WERI-Rb-1 (cell line): ENCODE results near the gene UBE2J2.

ENCODE experiments used
- DNase-seq: peaks from one replicate; pipeline ENCODE4 v3.0.0-alpha.2; 2020
- H3K27ac ChIP-seq: fragments of 250-450 bp; sonication (Bioruptor Pico); 2 replicates; pipeline ENCODE4 v1.5.1; 2020; ENCODE audit warnings: mild to moderate bottlenecking, moderate library complexity
- H3K27me3 ChIP-seq: fragments of 250-450 bp; sonication (Bioruptor Pico); 2 replicates; pipeline ENCODE4 v1.5.1; 2021; ENCODE audit warnings: mild to moderate bottlenecking, low read depth, moderate library complexity; ENCODE audit not compliant: insufficient read depth, severe bottlenecking
- H3K36me3 ChIP-seq: fragments of 250-450 bp; sonication (Bioruptor Pico); 2 replicates; pipeline ENCODE4 v1.5.1; 2020; ENCODE audit warnings: mild to moderate bottlenecking, moderate library complexity
- H3K4me3 ChIP-seq: 2 replicates; pipeline ENCODE4 v1.5.1; 2011; ENCODE audit warnings: low read depth, mild to moderate bottlenecking, control low read depth, low read length
- H3K9me3 ChIP-seq: fragments of 250-450 bp; sonication (Bioruptor Pico); 2 replicates; pipeline ENCODE4 v1.5.1; 2021; ENCODE audit warnings: mild to moderate bottlenecking, moderate library complexity; ENCODE audit not compliant: severe bottlenecking
- CTCF ChIP-seq: IDR thresholded peaks from 2 replicates; pipeline ENCODE4 v1.5.1; 2011; ENCODE audit warnings: low read depth, mild to moderate bottlenecking, control low read depth, inconsistent platforms, low read length

UBE2J2 gene

DNA sequence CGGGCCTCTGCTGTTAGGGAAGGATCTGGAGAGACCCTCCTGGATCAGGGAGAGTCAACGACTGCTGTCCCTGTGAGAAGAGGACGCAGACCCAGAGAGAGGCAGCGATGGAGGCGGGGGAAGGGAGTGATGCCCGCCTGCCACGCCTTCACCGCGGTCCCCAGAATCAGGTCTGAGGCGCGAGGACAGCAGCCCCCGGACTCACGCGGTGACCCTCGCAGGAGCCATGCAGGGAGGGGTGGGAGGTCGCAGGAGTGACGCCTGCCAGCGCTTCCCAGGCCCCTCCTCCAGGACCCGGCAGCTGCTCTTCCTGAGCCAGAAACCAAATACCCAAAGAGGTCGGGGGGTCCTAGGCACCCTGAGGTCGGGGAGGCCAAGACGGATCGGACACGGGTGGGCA, 53.5 kb downstream of the UBE2J2 start:
- no peak for TF ChIP-seq CTCF
- no peak overlapping the region for H3K27ac ChIP-seq
- DNase-seq: no peak
- H3K27me3 ChIP-seq: no peaks in the 10 kb centered on the region
- no peaks in the 10 kb centered on the region for H3K9me3 ChIP-seq
- H3K4me3 ChIP-seq: no peak overlapping the region
- peaks cover 54% of the 10 kb centered on the region for H3K36me3 ChIP-seq

DNA sequence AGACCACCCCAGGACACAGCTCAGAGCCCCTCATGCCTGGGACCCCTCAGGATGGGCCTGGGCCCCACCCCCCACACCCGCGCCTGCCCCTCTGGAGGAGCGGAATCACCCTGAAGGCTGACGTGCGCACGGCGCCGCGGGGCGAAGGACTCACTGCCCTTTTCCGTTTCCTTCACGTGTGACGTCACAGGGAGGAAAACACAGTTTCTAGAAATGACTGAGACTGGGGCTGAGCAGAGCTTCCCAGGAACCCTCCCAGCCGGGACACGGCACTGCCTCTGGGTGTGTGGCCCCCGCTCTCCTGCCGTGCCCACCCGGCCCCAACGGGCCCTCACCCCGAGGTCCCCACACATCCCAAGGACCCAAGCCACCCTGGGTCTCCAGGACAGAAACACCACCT, 54.3 kb downstream of the UBE2J2 start:
- peaks cover 54% of the 10 kb centered on the region for H3K36me3 ChIP-seq
- TF ChIP-seq CTCF: no peak

DNA sequence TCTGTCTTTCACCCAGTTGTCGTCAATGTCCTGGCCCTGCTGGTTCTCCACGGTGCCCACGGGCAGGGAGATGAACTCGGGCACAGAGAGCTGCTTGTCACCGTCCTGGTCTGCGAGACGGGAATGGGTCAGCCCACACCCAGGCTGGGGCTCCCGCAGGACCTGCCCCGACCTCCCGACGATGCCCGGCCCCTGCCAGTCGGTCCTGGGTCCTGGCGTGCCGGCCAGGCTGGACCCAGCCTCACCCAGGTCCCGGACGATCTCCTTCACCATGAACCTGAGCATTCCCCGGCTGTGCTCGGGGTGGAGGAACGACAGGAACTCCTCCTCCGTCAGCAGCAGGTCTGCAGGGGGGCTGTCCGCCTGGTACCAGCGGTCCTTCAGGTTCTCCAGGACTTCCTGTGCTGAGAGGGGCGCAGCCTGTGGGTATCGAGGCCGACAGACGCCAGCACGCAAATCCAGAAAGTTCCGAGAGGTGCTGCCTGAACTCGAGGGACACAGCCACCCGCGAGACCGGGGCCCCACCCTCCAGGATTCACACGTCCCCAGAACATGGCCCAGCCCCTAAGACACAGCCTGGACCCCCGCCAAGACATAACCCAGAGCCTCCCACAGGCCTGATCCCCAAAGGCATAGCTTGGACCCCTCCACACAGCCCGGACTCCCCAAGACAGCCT, 55.0 kb downstream of the UBE2J2 start:
- TF ChIP-seq CTCF: no peak
- no peak for DNase-seq
- H3K36me3 ChIP-seq: peaks cover 54% of the 10 kb centered on the region
- H3K27me3 ChIP-seq: no peaks in the 10 kb centered on the region
- H3K4me3 ChIP-seq: no peak overlapping the region
- no peak overlapping the region for H3K27ac ChIP-seq
- no peaks in the 10 kb centered on the region for H3K9me3 ChIP-seq

More for the DNA sequence above, 54.3 kb downstream of the UBE2J2 start:
- H3K27me3 ChIP-seq: no peaks in the 10 kb centered on the region
- no peak overlapping the region for H3K4me3 ChIP-seq
- no peaks in the 10 kb centered on the region for H3K9me3 ChIP-seq
- DNase-seq: no peak
- H3K27ac ChIP-seq: no peak overlapping the region

DNA sequence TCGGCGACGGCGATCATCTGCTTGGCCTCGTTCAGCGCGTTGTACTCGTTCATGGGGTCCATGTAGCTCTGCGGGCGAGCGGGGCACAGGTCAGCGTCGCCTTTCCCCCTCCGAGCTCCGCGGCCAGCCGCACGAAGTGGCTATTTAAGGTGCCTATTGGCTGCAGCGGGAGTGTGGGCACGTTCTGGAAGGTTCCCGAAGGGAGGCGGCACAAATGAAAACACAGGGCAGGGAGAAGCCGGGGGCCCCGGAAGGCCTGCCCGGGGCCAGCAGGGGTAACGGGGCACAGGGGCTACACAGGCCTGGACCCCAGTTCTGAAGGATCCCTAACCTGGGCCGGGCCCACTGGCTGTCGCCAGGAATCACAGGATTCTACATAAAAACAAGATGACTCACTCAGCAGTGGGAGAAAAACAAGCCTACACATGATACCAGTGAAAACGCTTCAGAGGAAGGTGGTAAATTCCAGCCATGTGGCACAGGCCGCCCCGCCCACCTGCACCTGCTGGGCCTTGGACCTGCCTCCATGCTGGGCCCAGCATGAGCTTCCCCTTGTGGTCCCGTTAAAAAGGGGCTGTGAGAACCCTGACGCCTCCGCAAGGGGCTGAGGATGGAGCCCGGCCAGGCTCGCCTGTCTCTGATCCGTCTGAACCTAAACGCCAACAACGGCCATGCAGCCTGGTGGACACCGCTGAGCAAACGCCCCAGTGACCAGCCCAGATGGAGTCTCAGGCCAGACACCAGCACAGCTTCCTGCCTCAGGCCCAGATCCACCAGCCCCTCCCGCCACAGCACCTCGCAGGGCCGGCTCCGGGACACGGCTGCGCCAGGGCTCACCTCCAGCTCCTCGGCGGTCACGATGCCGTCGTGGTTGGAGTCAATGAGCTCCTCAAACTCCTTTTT, 55.8 kb downstream of the UBE2J2 start:
- Histone ChIP-seq H3K36me3 (peaks cover 49% of the 10 kb centered on the region), H3K4me3 (no peak overlapping the region), H3K27ac (no peak overlapping the region), H3K9me3 (no peaks in the 10 kb centered on the region), H3K27me3 (no peaks in the 10 kb centered on the region)
- no peak for TF ChIP-seq CTCF
- no peak for DNase-seq

DNA sequence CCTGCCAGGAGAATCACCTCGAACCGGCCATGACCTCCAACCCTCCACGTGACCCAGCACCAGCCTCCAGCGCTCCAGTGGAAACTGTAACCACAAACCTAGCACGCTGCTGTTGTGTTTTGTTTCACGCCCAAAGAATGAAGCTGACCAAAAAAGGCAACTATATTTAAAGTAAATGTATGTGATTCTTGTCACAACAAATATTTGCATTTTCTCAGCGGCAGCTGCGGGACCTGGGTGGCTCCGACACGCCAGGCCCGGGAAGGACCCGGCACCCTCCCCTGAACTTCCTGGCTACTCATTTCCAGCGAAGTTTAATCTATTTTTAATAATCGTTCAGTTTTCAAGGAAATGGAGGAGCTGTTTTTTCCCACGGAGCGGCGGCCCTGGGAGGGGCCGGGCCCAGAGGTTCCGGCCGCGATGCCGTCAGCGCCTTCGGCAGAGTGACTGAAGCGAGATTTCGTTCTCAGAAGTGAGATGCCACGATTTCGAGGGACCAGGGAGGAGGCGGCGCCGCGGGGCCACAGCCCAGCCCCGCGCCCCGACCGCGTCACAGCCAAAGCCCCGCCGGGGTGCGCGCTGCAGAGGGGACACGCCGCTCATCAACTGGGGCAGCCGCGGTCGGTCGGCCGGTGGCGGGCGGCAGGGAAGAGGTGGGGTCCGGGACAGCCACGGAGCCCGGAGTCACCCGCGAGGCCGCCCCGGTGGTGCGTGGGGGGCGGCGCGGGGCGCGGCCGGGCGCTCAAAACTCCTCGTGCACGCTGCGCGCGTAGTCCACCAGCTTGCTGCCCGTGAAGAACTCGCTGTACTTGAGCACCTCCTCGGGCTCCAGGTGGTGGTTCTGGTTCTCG, 56.7 kb downstream of the UBE2J2 start:
- H3K4me3 ChIP-seq: no peak overlapping the region
- H3K9me3 ChIP-seq: no peaks in the 10 kb centered on the region
- no peak overlapping the region for H3K27ac ChIP-seq
- H3K27me3 ChIP-seq: no peaks in the 10 kb centered on the region
- no peak for TF ChIP-seq CTCF
- peaks cover 43% of the 10 kb centered on the region for H3K36me3 ChIP-seq
- no peak for DNase-seq
